ENCODE data around the gene METTL9. TPM values are rescaled to one million over a fixed set of nuclear protein-coding genes. Genes with fewer than 3 reads are reported as not detected.

METTL9 gene
- total and polyA plus RNA-seq, 2 of the 4 experiments (the other 2 are of a cell fraction), result 54.8 to 95.5 TPM

GRCh38 chr16:21685034-21685455 is 85.7 kb downstream of the METTL9 start:
- in situ Hi-C loops (cut with MboI; ENCODE audit: low sequenced_read_pairs), result no loop called here
- H4K5ac ChIP-seq (ENCODE audit: low read depth, low read length), result no peak overlapping the region
- ChIA-PET CTCF (no interaction called here), POLR2A (ENCODE audit: unreplicated experiment) (no interaction called here)
- no peak overlapping the region for H3K14ac ChIP-seq (replicated peaks; ENCODE audit: low read depth, low read length)
- DNase-seq, result no peak
- WGBS, 2 experiments (ENCODE audit: extremely low coverage in 2 of 2, insufficient read length in 1 of 2), result 50% methylated on average over 4 of the region's 14 CpGs; no CpG with 5 or more reads in 1 of the 2 experiments
- no peak overlapping the region for H4K91ac ChIP-seq (ENCODE audit: insufficient read depth, low read depth, low read length)
- no peak for ATAC-seq (ENCODE audit: low read depth)
- no peaks in the 10 kb centered on the region for H3K4me1 ChIP-seq (ENCODE audit: control insufficient read depth, insufficient read depth, low read length)
- H4K20me1 ChIP-seq (ENCODE audit: insufficient read depth, low read length), result no peaks in the 10 kb centered on the region
- no peak overlapping the region for H3K9ac ChIP-seq (ENCODE audit: low read depth, low read length)
- BruUV-seq (replicated peaks), result no TSS peak
- H3K9me1 ChIP-seq (ENCODE audit: insufficient read depth, low read length), result no peaks in the 10 kb centered on the region
- H3K36me3 ChIP-seq (ENCODE audit: control insufficient read depth, insufficient read depth, low read length), result no peaks in the 10 kb centered on the region
- H3K27me3 ChIP-seq (ENCODE audit: control insufficient read depth, insufficient read depth, low read length), result peaks cover 2% of the 10 kb centered on the region; the same call in 1 of the 2 replicates
- no peak overlapping the region for H3K4ac ChIP-seq (ENCODE audit: low read depth, low read length)
- H3K4me2 ChIP-seq (ENCODE audit: low read depth, low read length), result no peak overlapping the region
- no peak overlapping the region for H2AK5ac ChIP-seq (ENCODE audit: low read depth, low read length)
- TF ChIP-seq FOS (IDR thresholded peaks at IDR 0.05; ENCODE audit: low read depth, low read length), result no peak
- no peak for TF ChIP-seq CEBPB (IDR thresholded peaks at IDR 0.05; ENCODE audit: low read depth, low read length)
- TF ChIP-seq MAFK (IDR thresholded peaks at IDR 0.05; ENCODE audit: low read depth, low read length), result no peak
- TF ChIP-seq POLR2A (IDR thresholded peaks at IDR 0.05; ENCODE audit: low read depth, low read length), result no peak
- no peak for TF ChIP-seq SMC3 (IDR thresholded peaks at IDR 0.05; ENCODE audit: low read depth, low read length)
- TF ChIP-seq RFX5 (IDR thresholded peaks at IDR 0.05; ENCODE audit: low read depth, low read length), result no peak
- no peak for TF ChIP-seq MXI1 (IDR thresholded peaks at IDR 0.05; ENCODE audit: borderline replicate concordance, low read depth, low read length)
- TF ChIP-seq, protein P1, sequence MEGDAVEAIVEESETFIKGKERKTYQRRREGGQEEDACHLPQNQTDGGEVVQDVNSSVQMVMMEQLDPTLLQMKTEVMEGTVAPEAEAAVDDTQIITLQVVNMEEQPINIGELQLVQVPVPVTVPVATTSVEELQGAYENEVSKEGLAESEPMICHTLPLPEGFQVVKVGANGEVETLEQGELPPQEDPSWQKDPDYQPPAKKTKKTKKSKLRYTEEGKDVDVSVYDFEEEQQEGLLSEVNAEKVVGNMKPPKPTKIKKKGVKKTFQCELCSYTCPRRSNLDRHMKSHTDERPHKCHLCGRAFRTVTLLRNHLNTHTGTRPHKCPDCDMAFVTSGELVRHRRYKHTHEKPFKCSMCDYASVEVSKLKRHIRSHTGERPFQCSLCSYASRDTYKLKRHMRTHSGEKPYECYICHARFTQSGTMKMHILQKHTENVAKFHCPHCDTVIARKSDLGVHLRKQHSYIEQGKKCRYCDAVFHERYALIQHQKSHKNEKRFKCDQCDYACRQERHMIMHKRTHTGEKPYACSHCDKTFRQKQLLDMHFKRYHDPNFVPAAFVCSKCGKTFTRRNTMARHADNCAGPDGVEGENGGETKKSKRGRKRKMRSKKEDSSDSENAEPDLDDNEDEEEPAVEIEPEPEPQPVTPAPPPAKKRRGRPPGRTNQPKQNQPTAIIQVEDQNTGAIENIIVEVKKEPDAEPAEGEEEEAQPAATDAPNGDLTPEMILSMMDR (conservative IDR thresholded peaks at IDR 0.05; ENCODE audit: low read depth, low read length), result no peak
- TF ChIP-seq RCOR1 (IDR thresholded peaks at IDR 0.05; ENCODE audit: insufficient replicate concordance, low read length), result no peak
- TF ChIP-seq MAZ (IDR thresholded peaks at IDR 0.05; ENCODE audit: borderline replicate concordance, low read depth, low read length), result no peak
- no peak for TF ChIP-seq ELK1 (IDR thresholded peaks at IDR 0.05; ENCODE audit: borderline replicate concordance, low read depth, low read length)
- no peak for TF ChIP-seq NFE2L2 (IDR thresholded peaks at IDR 0.05; ENCODE audit: low read depth, low read length)
- no peak for TF ChIP-seq RAD21 (IDR thresholded peaks at IDR 0.05; ENCODE audit: low read length)
- TF ChIP-seq, protein P2, sequence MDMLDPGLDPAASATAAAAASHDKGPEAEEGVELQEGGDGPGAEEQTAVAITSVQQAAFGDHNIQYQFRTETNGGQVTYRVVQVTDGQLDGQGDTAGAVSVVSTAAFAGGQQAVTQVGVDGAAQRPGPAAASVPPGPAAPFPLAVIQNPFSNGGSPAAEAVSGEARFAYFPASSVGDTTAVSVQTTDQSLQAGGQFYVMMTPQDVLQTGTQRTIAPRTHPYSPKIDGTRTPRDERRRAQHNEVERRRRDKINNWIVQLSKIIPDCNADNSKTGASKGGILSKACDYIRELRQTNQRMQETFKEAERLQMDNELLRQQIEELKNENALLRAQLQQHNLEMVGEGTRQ (IDR thresholded peaks at IDR 0.05; ENCODE audit: low read depth, low read length), result no peak
- no peak for TF ChIP-seq CHD1 (IDR thresholded peaks at IDR 0.05; ENCODE audit: low read depth, low read length)
- no peak for TF ChIP-seq BHLHE40 (IDR thresholded peaks at IDR 0.05; ENCODE audit: low read depth, low read length)
- no peak overlapping the region for H2BK5ac ChIP-seq (ENCODE audit: low read depth, low read length, poor library complexity, severe bottlenecking)
- H3K18ac ChIP-seq (ENCODE audit: low read depth, low read length), result no peak overlapping the region
- no peak overlapping the region for H2BK15ac ChIP-seq (ENCODE audit: low read depth, low read length)
- intact Hi-C loops (cut with micrococcal nuclease), result no loop called here
- no peak overlapping the region for H2AK9ac ChIP-seq (replicated peaks; ENCODE audit: low read depth, low read length, poor library complexity)
- no peak overlapping the region for H3K56ac ChIP-seq (ENCODE audit: extremely low read depth, insufficient read depth, low read length)
- no peak overlapping the region for H2BK20ac ChIP-seq (ENCODE audit: low read depth, low read length)
- H2AFZ ChIP-seq (replicated peaks; ENCODE audit: low read length, poor library complexity), result no peak overlapping the region
- H3K23ac ChIP-seq (ENCODE audit: low read depth, low read length), result no peak overlapping the region
- no peak overlapping the region for H3K4me3 ChIP-seq (ENCODE audit: insufficient read depth, low read depth, low read length)
- H3K27ac ChIP-seq (ENCODE audit: insufficient read depth, low read length), result no peak overlapping the region
- dilution Hi-C loops (cut with HindIII; ENCODE audit: low sequenced_read_pairs, unreplicated experiment), result no loop called here
- H2BK120ac ChIP-seq (ENCODE audit: low read depth, low read length), result no peak overlapping the region
- H3K79me1 ChIP-seq (ENCODE audit: low read depth in 1 of 2, low read length in 2 of 2), result no peaks in the 10 kb centered on the region
- H4K8ac ChIP-seq (ENCODE audit: low read depth in 2 of 2, low read length in 2 of 2), result no peak overlapping the region
- 0 out of 2 replicates have a peak, but pooled peaks cover 2% of the 10 kb centered on the region for H3K9me3 ChIP-seq (ENCODE audit: control insufficient read depth, insufficient read depth, low read length)
